Spinal cord (tissue), 10 donors: ENCODE measurements around the gene GDPD5. TPM values are rescaled to one million over a fixed set of nuclear protein-coding genes. Genes with fewer than 3 reads are reported as not detected.

Source experiments
- DNase-seq, 6 donors: peaks; one replicate each; pipeline versions ENCODE4 v3.0.0 to v3.0.0-alpha.2; 2013 to 2015; ENCODE audit warnings: low spot score in 6 of 6, low read depth in 4 of 6
- H3K27ac ChIP-seq: one replicate; pipeline ENCODE4 v1.5.1; 2013; ENCODE audit warnings: low read depth, low read length, control low read depth
- H3K27me3 ChIP-seq: one replicate; pipeline ENCODE4 v1.6.1; 2013; ENCODE audit warnings: low read length; ENCODE audit not compliant: control insufficient read depth, insufficient read depth
- H3K36me3 ChIP-seq: one replicate; pipeline ENCODE4 v1.6.1; 2013; ENCODE audit warnings: low read length; ENCODE audit not compliant: control insufficient read depth, insufficient read depth
- H3K4me1 ChIP-seq: one replicate; pipeline ENCODE4 v1.6.1; 2013; ENCODE audit warnings: low read length; ENCODE audit not compliant: control insufficient read depth, insufficient read depth
- H3K4me3 ChIP-seq: one replicate; pipeline ENCODE4 v1.5.1; 2013; ENCODE audit warnings: low read depth, low read length, control low read depth
- H3K9me3 ChIP-seq: one replicate; pipeline ENCODE4 v1.6.1; 2013; ENCODE audit warnings: low read length; ENCODE audit not compliant: control insufficient read depth, insufficient read depth
- WGBS: methylation state at CpG from one replicate; pipeline ENCODE4 v1.1.5; 2013; ENCODE audit warnings: missing lambda C conversion rate; ENCODE audit not compliant: insufficient coverage; 5-methylcytosine and 5-hydroxymethylcytosine counted together
- polyA plus RNA-seq, 2 donors: library from polyadenylated mRNA; unstranded; fragments of 120-200 nt; gene quantifications; one replicate each; pipeline ENCODE4 v1.2.1, GENCODE V29; 2013; ENCODE audit not compliant: insufficient read length in 2 of 2
- total RNA-seq, 2 donors: library from RNA; depleted of rRNA in 1 of 2; stranded (reverse); fragments of 120-200 nt in 1 of 2; fragments of >200 nt in 1 of 2; gene quantifications; one replicate each; pipeline versions ENCODE4 v1.2.3 to v1.2.4, GENCODE V29; 2013 to 2014
- donor health status: healthy.

The GDPD5 gene
- total and polyA plus RNA-seq, 4 donors = 13.7 to 48.4 (median 32.1) TPM

DNA sequence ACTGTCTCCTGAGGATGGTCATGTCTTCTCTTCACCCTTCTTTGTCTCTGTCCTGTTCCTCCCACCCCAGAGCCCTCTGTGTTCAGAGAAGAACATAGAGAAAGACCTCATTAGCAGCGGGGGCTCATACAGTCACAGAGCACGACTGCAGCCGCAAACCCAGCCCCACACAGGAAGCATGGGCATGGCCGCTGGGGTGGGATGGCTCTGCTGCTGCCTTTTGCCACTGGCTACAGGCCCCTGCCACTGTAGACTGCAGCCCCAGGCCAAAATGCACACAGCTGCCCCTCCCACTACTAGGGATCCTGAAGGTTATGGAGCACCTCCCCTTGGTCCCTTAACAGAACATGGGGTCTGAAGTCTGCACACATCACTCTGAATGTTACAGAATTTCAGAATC, 57.9 kb downstream of the GDPD5 start:
- WGBS = 72% methylated on average over 4 of the region's 4 CpGs
- H3K27ac ChIP-seq = no peak overlapping the region

DNA sequence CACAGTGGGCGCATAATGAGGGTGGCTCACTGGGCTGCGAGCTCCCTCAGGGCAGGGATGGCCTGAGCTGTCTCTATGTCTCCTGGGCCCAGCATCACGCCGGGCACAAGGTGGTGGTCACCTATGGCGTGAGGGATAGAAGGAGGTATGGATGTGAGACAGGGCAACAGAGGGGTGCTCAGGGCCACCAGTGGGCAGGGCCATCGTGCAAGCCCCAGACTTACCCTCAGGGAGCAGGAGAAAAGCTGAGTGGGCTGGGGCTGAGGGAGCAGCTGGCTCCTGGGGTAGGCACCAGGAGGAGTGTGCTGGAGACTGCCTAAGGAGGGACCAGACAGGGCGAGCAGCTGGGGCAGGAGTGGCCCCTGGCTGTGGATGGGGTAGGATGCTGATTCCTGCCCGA, 58.4 kb downstream of the GDPD5 start:
- DNase-seq = no peak
- H3K27ac ChIP-seq = no peak overlapping the region
- H3K36me3 ChIP-seq = peaks cover 5% of the 10 kb centered on the region
- H3K4me3 ChIP-seq = no peak overlapping the region
- no peaks in the 10 kb centered on the region for H3K27me3 ChIP-seq
- no peaks in the 10 kb centered on the region for H3K9me3 ChIP-seq
- WGBS = 87% methylated on average over 7 of the region's 8 CpGs
- H3K4me1 ChIP-seq = peaks cover 63% of the 10 kb centered on the region

More for the DNA sequence above, 57.9 kb downstream of the GDPD5 start:
- H3K27me3 ChIP-seq = no peaks in the 10 kb centered on the region
- H3K4me3 ChIP-seq = no peak overlapping the region
- peaks cover 5% of the 10 kb centered on the region for H3K36me3 ChIP-seq
- peaks cover 61% of the 10 kb centered on the region for H3K4me1 ChIP-seq
- H3K9me3 ChIP-seq = no peaks in the 10 kb centered on the region
- no peak for DNase-seq

GRCh38 chr11:75465701-75466531, 59.8 kb downstream of the GDPD5 start:
- peak overlapping the region; percentile 16 for H3K27ac ChIP-seq
- DNase-seq = no peak
- H3K36me3 ChIP-seq = peaks cover 5% of the 10 kb centered on the region
- peaks cover 58% of the 10 kb centered on the region for H3K4me1 ChIP-seq
- WGBS = 83% methylated on average over 10 of the region's 11 CpGs
- H3K4me3 ChIP-seq = no peak overlapping the region
- H3K27me3 ChIP-seq = no peaks in the 10 kb centered on the region
- no peaks in the 10 kb centered on the region for H3K9me3 ChIP-seq

DNA sequence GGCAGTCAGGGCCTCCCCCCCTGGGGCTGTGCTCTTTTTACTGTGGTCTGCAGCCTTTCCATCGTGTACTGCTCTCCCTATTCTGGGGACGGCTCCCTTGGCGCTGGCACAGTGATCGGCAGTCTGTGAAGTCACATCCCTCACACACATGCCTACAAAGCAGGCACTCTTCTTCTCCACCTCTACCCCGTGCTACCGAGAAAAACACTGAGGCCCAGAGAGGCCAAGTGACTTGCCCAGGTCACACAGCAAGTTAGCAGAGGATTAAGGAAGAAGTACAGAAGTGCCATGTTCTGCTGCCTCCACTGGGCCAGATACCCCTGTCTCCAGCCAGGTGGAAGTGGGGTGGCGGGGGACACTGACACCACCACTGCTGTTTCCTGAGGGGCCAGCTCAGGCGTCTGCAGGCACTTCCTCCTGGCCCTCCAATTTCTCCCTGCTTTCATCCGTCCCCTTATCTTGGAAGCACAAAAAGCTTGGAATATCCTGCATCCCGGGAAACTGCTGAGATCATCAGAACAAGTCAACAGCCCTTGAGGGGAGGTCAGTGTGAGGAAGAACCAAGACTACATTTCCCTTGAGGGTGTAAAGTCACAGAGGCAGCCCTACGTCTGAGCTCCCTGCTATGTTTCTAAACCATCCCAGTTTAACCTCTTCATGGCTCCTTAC, 62.5 kb downstream of the GDPD5 start:
- Histone ChIP-seq H3K9me3 (no peaks in the 10 kb centered on the region), H3K27ac (no peak overlapping the region), H3K27me3 (no peaks in the 10 kb centered on the region), H3K4me3 (no peak overlapping the region), H3K36me3 (peaks cover 8% of the 10 kb centered on the region), H3K4me1 (peaks cover 47% of the 10 kb centered on the region)
- no peak for DNase-seq
- 58% methylated on average over 9 of the region's 11 CpGs for WGBS

- 53% methylated on average over 5 of the region's 5 CpGs for WGBS
These were observed 63.6 kb downstream of the GDPD5 start for GRCh38 chr11:75462117-75462653.

GRCh38 chr11:75461151-75461550, 64.6 kb downstream of the GDPD5 start:
- H3K4me3 ChIP-seq = no peak overlapping the region
- 85% methylated on average over 6 of the region's 6 CpGs for WGBS
- no peak overlapping the region for H3K27ac ChIP-seq

More at GRCh38 chr11:75462117-75462653, 63.6 kb downstream of the GDPD5 start:
- Histone ChIP-seq H3K27ac (no peak overlapping the region), H3K36me3 (peaks cover 4% of the 10 kb centered on the region), H3K9me3 (no peaks in the 10 kb centered on the region), H3K4me1 (peaks cover 37% of the 10 kb centered on the region), H3K27me3 (no peaks in the 10 kb centered on the region), H3K4me3 (no peak overlapping the region)
- DNase-seq = no peak

GRCh38 chr11:75456596-75457183, 69.1 kb downstream of the GDPD5 start:
- Histone ChIP-seq H3K9me3 (no peaks in the 10 kb centered on the region), H3K36me3 (peaks cover 9% of the 10 kb centered on the region), H3K27me3 (peaks cover 6% of the 10 kb centered on the region), H3K27ac (no peak overlapping the region), H3K4me3 (no peak overlapping the region), H3K4me1 (peaks cover 22% of the 10 kb centered on the region)
- no peak for DNase-seq
- 85% methylated on average over 14 of the region's 14 CpGs for WGBS

More at GRCh38 chr11:75461151-75461550, 64.6 kb downstream of the GDPD5 start:
- DNase-seq = peak in 1 of 6 donors; percentile 76
- H3K27me3 ChIP-seq = no peaks in the 10 kb centered on the region
- peaks cover 7% of the 10 kb centered on the region for H3K36me3 ChIP-seq
- no peaks in the 10 kb centered on the region for H3K9me3 ChIP-seq
- H3K4me1 ChIP-seq = peaks cover 26% of the 10 kb centered on the region

- no peak overlapping the region for H3K27ac ChIP-seq
- 64% methylated on average over 4 of the region's 5 CpGs for WGBS
- peaks cover 11% of the 10 kb centered on the region for H3K36me3 ChIP-seq
- no peak overlapping the region for H3K4me3 ChIP-seq
- H3K4me1 ChIP-seq = peaks cover 31% of the 10 kb centered on the region
- peaks cover 6% of the 10 kb centered on the region for H3K27me3 ChIP-seq
- no peaks in the 10 kb centered on the region for H3K9me3 ChIP-seq
- DNase-seq = no peak
These were observed 70.8 kb downstream of the GDPD5 start for GRCh38 chr11:75454987-75455386.

DNA sequence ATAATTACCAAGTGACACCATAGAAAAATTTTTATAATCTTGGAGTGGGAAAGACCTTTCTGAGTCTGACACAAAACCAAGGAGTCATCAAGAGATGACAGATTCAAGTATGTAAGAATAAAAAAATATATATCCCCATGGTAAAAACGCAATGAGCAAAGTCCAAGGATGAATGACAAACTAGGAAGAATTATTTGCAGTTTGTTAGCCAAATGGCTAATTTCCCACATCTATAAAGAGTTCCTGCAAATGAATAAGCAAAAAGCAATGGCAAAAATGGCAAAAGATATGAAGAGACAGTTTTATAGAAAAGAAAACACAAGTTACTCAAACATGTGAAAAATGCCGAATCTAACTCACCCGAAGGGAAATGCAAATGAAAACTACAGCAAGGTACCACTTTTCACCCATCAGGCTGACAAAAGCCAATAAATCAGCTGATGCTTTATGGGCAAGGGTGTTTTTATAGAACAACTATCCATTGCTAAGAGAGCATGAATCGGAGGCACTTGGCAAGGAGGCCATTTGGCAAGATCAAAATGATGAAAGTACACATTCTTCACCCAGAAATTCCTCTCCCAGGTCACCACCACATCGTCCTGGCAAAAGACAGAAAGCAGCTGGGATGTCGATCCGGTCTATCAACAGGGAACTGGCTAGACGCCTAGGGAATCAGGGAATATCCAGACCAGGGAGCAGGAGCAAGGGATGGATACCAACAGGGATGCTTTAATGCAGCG, 71.7 kb downstream of the GDPD5 start:
- DNase-seq = peak in 4 of 6 donors; percentile 26 to 80 (median 59)
- Histone ChIP-seq H3K9me3 (no peaks in the 10 kb centered on the region), H3K4me1 (peaks cover 31% of the 10 kb centered on the region), H3K27ac (no peak overlapping the region), H3K36me3 (peaks cover 14% of the 10 kb centered on the region), H3K27me3 (peaks cover 6% of the 10 kb centered on the region), H3K4me3 (no peak overlapping the region)
- WGBS = 16% methylated on average over 6 of the region's 9 CpGs
